H1 (cell line): ENCODE measurements around the gene CUTC. TPM values are rescaled to one million over a fixed set of nuclear protein-coding genes. Genes with fewer than 3 reads are reported as not detected.

ENCODE experiments used
- CTCF ChIA-PET: fragments of 300-600 bp; sonication (Branson Sonifier 250); formaldehyde crosslinking; loops from one replicate; lab custom pipeline; 2021; ENCODE audit not compliant: partially characterized antibody; lab: Charles Lee
- POLR2A ChIA-PET: fragments of 300-600 bp; sonication (Branson Sonifier 250); formaldehyde crosslinking; loops from one replicate; lab custom pipeline; 2021; ENCODE audit warnings: inconsistent platforms; ENCODE audit not compliant: partially characterized antibody; lab: Charles Lee
- DNase-seq, 2 experiments: peaks; one replicate each; pipeline versions ENCODE4 v3.0.0 to v3.0.0-alpha.2; 2010 to 2022; ENCODE audit warnings: low spot score in 2 of 2, low read depth in 1 of 2, mixed read lengths in 1 of 2
- FAIRE-seq: peaks from 2 replicates; lab custom pipeline; 2011; peaks lifted over from hg19 to GRCh38; lab: Jason Lieb, UNC
- H2AFZ ChIP-seq: 2 replicates; pipeline ENCODE4 v1.8.1; 2012; ENCODE audit warnings: low read length, inconsistent platforms
- H2AK5ac ChIP-seq: 2 replicates; pipeline ENCODE4 v1.6.1; 2013; ENCODE audit warnings: low read depth, low read length
- H2BK120ac ChIP-seq: replicated peaks from 2 replicates; pipeline ENCODE3; 2013; ENCODE audit warnings: low read depth, low read length, inconsistent platforms
- H2BK12ac ChIP-seq: 2 replicates; pipeline ENCODE4 v1.6.1; 2013; ENCODE audit warnings: low read depth, low read length
- H2BK15ac ChIP-seq: 2 replicates; pipeline ENCODE4 v1.6.1; 2013; ENCODE audit warnings: low read length
- H2BK20ac ChIP-seq: 2 replicates; pipeline ENCODE4 v1.6.1; 2013; ENCODE audit warnings: low read length
- H2BK5ac ChIP-seq: 2 replicates; pipeline ENCODE4 v1.6.1; 2013; ENCODE audit warnings: low read depth, low read length
- H3K14ac ChIP-seq: 2 replicates; pipeline ENCODE4 v1.6.1; 2013; ENCODE audit warnings: inconsistent platforms; ENCODE audit not compliant: insufficient read length
- H3K18ac ChIP-seq: 2 replicates; pipeline ENCODE4 v1.6.1; 2013; ENCODE audit warnings: low read length; ENCODE audit errors: extremely low read depth
- H3K23ac ChIP-seq: 2 replicates; pipeline ENCODE4 v1.6.1; 2013; ENCODE audit warnings: inconsistent platforms; ENCODE audit not compliant: insufficient read length
- H3K23me2 ChIP-seq: 2 replicates; pipeline ENCODE4 v1.6.1; 2013; ENCODE audit warnings: low read depth, low read length
- H3K27ac ChIP-seq: 2 replicates; pipeline ENCODE4 v1.6.1; 2011; ENCODE audit warnings: low read depth, low read length, inconsistent platforms
- H3K27me3 ChIP-seq, 4 experiments: replicated peaks in 1 of 4; 1 replicate in 1 of 4; 2 replicates in 3 of 4; pipeline versions ENCODE4 v1.6.1 to v1.8.1; 2011 to 2013; ENCODE audit warnings: low read length in 3 of 4, mild to moderate bottlenecking in 3 of 4, inconsistent platforms in 2 of 4, mixed read lengths in 2 of 4, moderate library complexity in 1 of 4; ENCODE audit not compliant: control insufficient read depth in 3 of 4, insufficient read depth in 3 of 4; ENCODE audit errors: extremely low read depth in 1 of 4
- H3K36me3 ChIP-seq, 4 experiments: 2 replicates each; pipeline versions ENCODE4 v1.6.1 to v1.8.1; 2011 to 2013; ENCODE audit warnings: mild to moderate bottlenecking in 4 of 4, low read length in 3 of 4, moderate library complexity in 2 of 4, control low read depth in 1 of 4, inconsistent platforms in 1 of 4; ENCODE audit not compliant: insufficient read depth in 4 of 4, control insufficient read depth in 2 of 4
- H3K4ac ChIP-seq: replicated peaks from 2 replicates; pipeline ENCODE3; 2013; ENCODE audit warnings: low read length, low read depth, mixed read lengths, inconsistent platforms; ENCODE audit not compliant: insufficient read length
- H3K4me1 ChIP-seq, 4 experiments: replicated peaks in 1 of 4; 1 replicate in 1 of 4; 2 replicates in 3 of 4; pipeline versions ENCODE4 v1.6.1 to v1.8.1; 2011 to 2013; ENCODE audit warnings: low read length in 3 of 4, inconsistent platforms in 2 of 4, mixed read lengths in 1 of 4; ENCODE audit not compliant: insufficient read depth in 4 of 4, control insufficient read depth in 3 of 4
- H3K4me2 ChIP-seq, 2 experiments: 2 replicates each; pipeline versions ENCODE4 v1.6.1 to v1.8.1; 2011 to 2013; ENCODE audit warnings: low read depth in 2 of 2, low read length in 2 of 2, control low read depth in 1 of 2, inconsistent platforms in 1 of 2, mild to moderate bottlenecking in 1 of 2; ENCODE audit not compliant: insufficient read depth in 1 of 2
- H3K4me3 ChIP-seq, 4 experiments: fragments of 200-600, 300-600 bp in 1 of 4; sonication (generic), shearing (Covaris generic), sonication (Bioruptor Twin) in 1 of 4; 2 replicates each; pipeline versions ENCODE4 v1.5.1 to v1.8.1; 2011 to 2016; ENCODE audit warnings: low read length in 4 of 4, low read depth in 3 of 4, control low read depth in 2 of 4, inconsistent platforms in 2 of 4, mild to moderate bottlenecking in 2 of 4, mixed read lengths in 1 of 4, moderate library complexity in 1 of 4; ENCODE audit not compliant: insufficient read depth in 2 of 4; ENCODE audit errors: extremely low read depth in 1 of 4
- H3K56ac ChIP-seq: replicated peaks from 2 replicates; pipeline ENCODE3; 2013; ENCODE audit warnings: low read depth, mild to moderate bottlenecking, mixed read lengths, low read length, inconsistent platforms; ENCODE audit not compliant: insufficient read length
- H3K79me1 ChIP-seq: 2 replicates; pipeline ENCODE4 v1.6.1; 2013; ENCODE audit warnings: low read depth, low read length, control low read depth
- H3K79me2 ChIP-seq, 2 experiments: 2 replicates each; pipeline versions ENCODE4 v1.6.1 to v1.8.1; 2012 to 2013; ENCODE audit warnings: low read length in 2 of 2, mild to moderate bottlenecking in 2 of 2, inconsistent platforms in 1 of 2; ENCODE audit not compliant: insufficient read depth in 2 of 2, control insufficient read depth in 1 of 2
- H3K9ac ChIP-seq, 4 experiments: replicated peaks in 1 of 4; 1 replicate in 1 of 4; 2 replicates in 3 of 4; pipeline versions ENCODE4 v1.6.1 to v1.8.1; 2011 to 2013; ENCODE audit warnings: low read depth in 3 of 4, low read length in 3 of 4, control low read depth in 2 of 4, mild to moderate bottlenecking in 2 of 4, moderate library complexity in 2 of 4, inconsistent platforms in 1 of 4; ENCODE audit errors: extremely low read depth in 1 of 4
- H3K9me3 ChIP-seq, 2 experiments: 2 replicates each; pipeline versions ENCODE4 v1.6.1 to v1.8.1; 2012 to 2013; ENCODE audit warnings: mild to moderate bottlenecking in 2 of 2, moderate library complexity in 2 of 2, control low read depth in 1 of 2, inconsistent platforms in 1 of 2, low read depth in 1 of 2, low read length in 1 of 2, mixed read lengths in 1 of 2; ENCODE audit not compliant: insufficient read depth in 2 of 2
- H4K20me1 ChIP-seq, 2 experiments: replicated peaks in 1 of 2; 2 replicates each; pipeline versions ENCODE3 to v1.8.1; 2011 to 2013; ENCODE audit warnings: inconsistent platforms in 2 of 2, low read length in 2 of 2, mild to moderate bottlenecking in 1 of 2; ENCODE audit not compliant: insufficient read depth in 2 of 2, control insufficient read depth in 1 of 2
- H4K5ac ChIP-seq: 2 replicates; pipeline ENCODE4 v1.6.1; 2013; ENCODE audit warnings: low read length, low read depth, mixed read lengths, inconsistent platforms; ENCODE audit not compliant: insufficient read length
- H4K8ac ChIP-seq: 2 replicates; pipeline ENCODE4 v1.8.0; 2013; ENCODE audit warnings: mild to moderate bottlenecking, moderate library complexity, low read length, inconsistent platforms; ENCODE audit not compliant: insufficient read depth; ENCODE audit errors: extremely low read depth
- H4K91ac ChIP-seq: replicated peaks from 2 replicates; pipeline ENCODE3; 2013; ENCODE audit warnings: low read length, mixed read lengths, inconsistent platforms; ENCODE audit not compliant: insufficient read length
- BACH1 ChIP-seq: IDR thresholded peaks from 2 replicates; pipeline ENCODE4 v1.6.1; 2012; ENCODE audit warnings: low read length, improper control_type of control experiment
- CBX5 ChIP-seq: fragments of 300-800, 300-1000 bp; sonication (generic); IDR thresholded peaks from 2 replicates; pipeline ENCODE4 v1.7.1; 2016; ENCODE audit warnings: antibody characterized with exemption, low read length, low read depth
- CBX8 ChIP-seq: fragments of 300-800, 300-1000 bp; sonication (generic); IDR thresholded peaks from 2 replicates; pipeline ENCODE4 v1.7.1; 2016; ENCODE audit warnings: low read depth, low read length, borderline replicate concordance
- GTF2F1 ChIP-seq: IDR thresholded peaks from 2 replicates; pipeline ENCODE4 v1.6.1; 2012; ENCODE audit warnings: low read depth, low read length, improper control_type of control experiment, borderline replicate concordance
- HDAC2 ChIP-seq, 2 experiments: fragments of 300-600 bp in 1 of 2; sonication (generic) in 1 of 2; IDR thresholded peaks; 2 replicates each; pipeline ENCODE4 v1.6.1; 2011 to 2012; ENCODE audit warnings: low read depth in 2 of 2, low read length in 2 of 2, mild to moderate bottlenecking in 2 of 2, moderate library complexity in 2 of 2, borderline replicate concordance in 1 of 2, inconsistent platforms in 1 of 2
- KDM4A ChIP-seq: IDR thresholded peaks from one replicate; pipeline ENCODE4 v1.7.1; 2012; ENCODE audit warnings: low read depth, mild to moderate bottlenecking, moderate library complexity, low read length, inconsistent platforms; ENCODE audit not compliant: severe bottlenecking
- MAFK ChIP-seq: IDR thresholded peaks from 2 replicates; pipeline ENCODE4 v1.6.1; 2012; ENCODE audit warnings: low read depth, mild to moderate bottlenecking, improper control_type of control experiment, low read length
- NRF1 ChIP-seq: IDR thresholded peaks from 2 replicates; pipeline ENCODE4 v1.6.1; 2011; ENCODE audit warnings: mild to moderate bottlenecking, low read depth, low read length, improper control_type of control experiment
- POU5F1 ChIP-seq: IDR thresholded peaks from 2 replicates; pipeline ENCODE4 v1.6.1; 2011; ENCODE audit warnings: low read depth, mild to moderate bottlenecking, low read length, moderate library complexity
- RNF2 ChIP-seq: fragments of 200-900, 300-1000 bp; sonication (generic); IDR thresholded peaks from 2 replicates; pipeline ENCODE4 v1.7.1; 2016; ENCODE audit warnings: borderline replicate concordance, low read depth, mild to moderate bottlenecking, antibody characterized with exemption, low read length; ENCODE audit not compliant: poor library complexity, severe bottlenecking; ENCODE audit errors: missing control alignments
- WGBS, 2 experiments: shearing (Covaris generic) in 1 of 2; methylation state at CpG; one replicate each; pipeline versions ENCODE4 v1.1.6 to v1.1.7; 2013 to 2015; ENCODE audit warnings: low lambda C conversion rate in 2 of 2, mixed read lengths in 2 of 2, inconsistent platforms in 1 of 2, low coverage in 1 of 2, missing lambda C conversion rate in 1 of 2; ENCODE audit not compliant: insufficient replicate concordance in 2 of 2, insufficient coverage in 1 of 2, insufficient read length in 1 of 2; ENCODE audit errors: extremely low coverage in 1 of 2, missing lambda C conversion rate in 1 of 2; 5-methylcytosine and 5-hydroxymethylcytosine counted together
- polyA plus RNA-seq, 7 experiments: library from polyadenylated mRNA; depleted of rRNA in 3 of 7; stranded (reverse) in 5 of 7; unstranded in 2 of 7; fragments of >200 nt in 5 of 7; fragments of 200-250 nt in 2 of 7; gene quantifications; 1 replicate in 5 of 7; 2 replicates in 1 of 7; 4 replicates in 1 of 7; pipeline versions ENCODE4 v1.2.1 to v1.2.3, GENCODE V29; 2011 to 2013; ENCODE audit warnings: missing spikeins in 2 of 7, mixed read lengths in 2 of 7
- total RNA-seq: library from RNA; stranded (reverse); fragmentation: NEBNext Ultra II Directional; extraction: Animal tissue kit (Norgen Biotek cat#: 25700); gene quantifications from 2 replicates; pipeline ENCODE4 v1.2.1, GENCODE V29; 2021

CUTC gene
- total and polyA plus RNA-seq, 2 of the 8 experiments (the other 6 are each of a cell fraction or from before 2014, with no cell fraction given), result 25.3 to 25.6 TPM

DNA sequence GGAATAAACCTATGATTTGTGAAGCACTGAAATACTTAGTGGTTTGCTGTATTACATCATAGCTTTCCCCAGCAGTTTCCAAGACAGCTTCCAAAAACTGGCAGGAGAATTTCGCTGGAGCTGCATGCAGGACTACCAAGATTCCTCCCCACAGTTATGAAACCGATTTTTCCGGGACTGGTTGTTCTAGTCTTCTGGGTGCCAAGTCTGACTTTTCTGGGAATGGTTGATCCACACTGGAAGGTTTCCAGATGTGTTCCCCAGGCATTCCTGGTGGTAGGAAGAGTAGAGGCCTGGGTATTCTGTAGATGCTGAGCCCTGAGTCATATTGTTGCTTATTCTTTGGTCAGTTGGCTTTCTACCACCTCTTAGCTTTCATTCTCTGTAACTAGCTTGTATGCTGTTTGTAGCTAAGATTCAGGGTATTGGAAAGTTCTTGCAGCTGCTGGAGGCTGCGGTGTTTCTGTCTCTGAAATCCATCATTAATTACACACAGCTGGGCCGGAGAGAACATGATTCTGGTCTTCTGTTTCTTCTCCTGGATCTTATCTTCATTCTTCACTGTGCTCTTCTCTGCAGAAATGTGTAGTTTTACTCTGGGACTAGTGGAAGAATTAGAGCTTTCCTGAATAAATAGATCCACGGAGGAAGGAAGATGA, 56.7 kb downstream of the CUTC start:
- no peaks in the 10 kb centered on the region for H3K79me2 ChIP-seq
- H3K9me3 ChIP-seq, result no peaks in the 10 kb centered on the region
- no peak overlapping the region for H2BK15ac ChIP-seq
- H2BK5ac ChIP-seq, result no peak overlapping the region
- POLR2A ChIA-PET, result interaction anchor here (1.5 kb wide), 1 partner anchor 9 kb away, joined by 3 read pairs; no protein-coding TSS in a partner anchor
- no peak overlapping the region for H3K27ac ChIP-seq
- H3K14ac ChIP-seq, result no peak overlapping the region
- no peak overlapping the region for H2BK20ac ChIP-seq
- no peak for TF ChIP-seq CBX8
- TF ChIP-seq POU5F1, result no peak
- no peak for TF ChIP-seq MAFK
- no peak for TF ChIP-seq CBX5
- TF ChIP-seq KDM4A, result no peak
- TF ChIP-seq NRF1, result no peak
- no peak for TF ChIP-seq RNF2
- no peak for TF ChIP-seq GTF2F1
- TF ChIP-seq HDAC2 (IDR thresholded peaks at IDR 0.05; ENCODE audit: borderline replicate concordance in 1 of 2, low read depth in 2 of 2, low read length in 2 of 2), result no peak
- TF ChIP-seq BACH1, result no peak
- TF ChIP-seq, all 59 proteins: peak for 0
- DNase-seq, result no peak
- FAIRE-seq, result no peak
- Histone ChIP-seq H3K4ac (no peak overlapping the region), H3K9ac (no peak overlapping the region), H2BK120ac (no peak overlapping the region), H3K56ac (no peak overlapping the region), H4K8ac (no peak overlapping the region), H3K4me2 (no peak overlapping the region), H4K20me1 (no peaks in the 10 kb centered on the region), H2AFZ (no peak overlapping the region), H2AK5ac (no peak overlapping the region), H3K79me1 (no peaks in the 10 kb centered on the region), H3K4me1 (peaks cover 0 to 10% (median 3%) of the 10 kb centered on the region in 4 experiments; a peak in 5 of 7 replicates), H3K23me2 (no peaks in the 10 kb centered on the region), H3K23ac (no peak overlapping the region), H3K36me3 (no peaks in the 10 kb centered on the region), H2BK12ac (no peak overlapping the region), H3K4me3 (no peak overlapping the region), H4K91ac (no peak overlapping the region), H4K5ac (no peak overlapping the region), H3K18ac (no peak overlapping the region), H3K27me3 (no peaks in the 10 kb centered on the region)
- whole genome bisulfite sequencing, 2 experiments, result 79% methylated on average over 6 of the region's 6 CpGs; no CpG with 5 or more reads in 1 of the 2 experiments
- CTCF ChIA-PET, result interaction anchor here (0.6 to 0.9 kb wide), 4 partner anchors 10 to 1968 kb away, joined by 3 to 4 read pairs (median 3); no protein-coding TSS in a partner anchor
